Breast epithelium (tissue), 4 donors: ENCODE measurements around the gene RAPH1. TPM values are rescaled to one million over a fixed set of nuclear protein-coding genes. Genes with fewer than 3 reads are reported as not detected.

Source experiments
- DNase-seq, 2 donors: peaks; one replicate each; pipeline ENCODE4 v3.0.0-alpha.2; 2019; ENCODE audit warnings: low spot score in 2 of 2
- H3K27ac ChIP-seq, 2 donors: fragments of 200-600 bp; sonication (generic) in 1 of 2; one replicate each; pipeline ENCODE4 v1.5.1; 2016 to 2019; ENCODE audit warnings: mild to moderate bottlenecking in 1 of 2
- H3K27me3 ChIP-seq, 2 donors: fragments of 200-600 bp; sonication (generic) in 1 of 2; one replicate each; pipeline versions ENCODE4 v1.5.1 to v1.6.0; 2017 to 2019; ENCODE audit warnings: control low read depth in 1 of 2, mild to moderate bottlenecking in 1 of 2
- H3K36me3 ChIP-seq: fragments of 200-600 bp; one replicate; pipeline ENCODE4 v1.5.1; 2019
- H3K4me1 ChIP-seq, 2 donors: fragments of 200-600 bp; sonication (generic); one replicate each; pipeline ENCODE4 v1.5.1; 2016 to 2019; ENCODE audit warnings: control low read depth in 1 of 2
- H3K4me3 ChIP-seq, 3 donors: fragments of 200-600 bp; sonication (generic); 1 replicate in 2 of 3; 2 replicates in 1 of 3; pipeline ENCODE4 v1.5.1; 2016 to 2019; ENCODE audit warnings: mild to moderate bottlenecking in 3 of 3, moderate library complexity in 2 of 3
- H3K9me3 ChIP-seq, 2 donors: fragments of 200-600 bp; sonication (generic) in 1 of 2; one replicate each; pipeline ENCODE4 v1.5.1; 2016 to 2019; ENCODE audit warnings: control low read depth in 1 of 2
- POLR2A ChIP-seq: fragments of 450-650 bp; IDR thresholded peaks from one replicate; pipeline ENCODE4 v1.6.1; 2016; ENCODE audit warnings: antibody characterized with exemption, mild to moderate bottlenecking, moderate library complexity
- POLR2AphosphoS5 ChIP-seq, 3 donors: sonication (generic); formaldehyde crosslinking; IDR thresholded peaks; one replicate each; pipeline ENCODE4 v1.6.1; 2017; ENCODE audit warnings: antibody characterized with exemption in 3 of 3
- intact Hi-C: fragments of 100-400 bp; cut with DNase I; formaldehyde crosslinking; loops from one replicate; pipeline ENCODE4 v1.15.1; 2023; ENCODE audit warnings: low total_unique reads
- total RNA-seq, 3 donors: library from RNA; depleted of rRNA; stranded (reverse); fragments of >200 nt; gene quantifications; one replicate each; pipeline ENCODE4 v1.1.0, GENCODE V29; 2016
- TF ChIP-seq, protein P1 (sequence below), 3 donors: fragments of 450-650 bp; IDR thresholded peaks; one replicate each; pipeline ENCODE4 v1.5.1; 2016 to 2017; ENCODE audit warnings: antibody characterized with exemption in 3 of 3, mild to moderate bottlenecking in 3 of 3, moderate library complexity in 3 of 3

RAPH1 gene
- total RNA-seq, 3 donors from 2014 or later, result 33.0 to 66.9 (median 62.3) TPM

- no peaks in the 10 kb centered on the region for H3K36me3 ChIP-seq
- intact Hi-C loops, result no loop called here
- H3K27ac ChIP-seq, result no peak overlapping the region
- no peak for DNase-seq
- TF ChIP-seq, protein P1, sequence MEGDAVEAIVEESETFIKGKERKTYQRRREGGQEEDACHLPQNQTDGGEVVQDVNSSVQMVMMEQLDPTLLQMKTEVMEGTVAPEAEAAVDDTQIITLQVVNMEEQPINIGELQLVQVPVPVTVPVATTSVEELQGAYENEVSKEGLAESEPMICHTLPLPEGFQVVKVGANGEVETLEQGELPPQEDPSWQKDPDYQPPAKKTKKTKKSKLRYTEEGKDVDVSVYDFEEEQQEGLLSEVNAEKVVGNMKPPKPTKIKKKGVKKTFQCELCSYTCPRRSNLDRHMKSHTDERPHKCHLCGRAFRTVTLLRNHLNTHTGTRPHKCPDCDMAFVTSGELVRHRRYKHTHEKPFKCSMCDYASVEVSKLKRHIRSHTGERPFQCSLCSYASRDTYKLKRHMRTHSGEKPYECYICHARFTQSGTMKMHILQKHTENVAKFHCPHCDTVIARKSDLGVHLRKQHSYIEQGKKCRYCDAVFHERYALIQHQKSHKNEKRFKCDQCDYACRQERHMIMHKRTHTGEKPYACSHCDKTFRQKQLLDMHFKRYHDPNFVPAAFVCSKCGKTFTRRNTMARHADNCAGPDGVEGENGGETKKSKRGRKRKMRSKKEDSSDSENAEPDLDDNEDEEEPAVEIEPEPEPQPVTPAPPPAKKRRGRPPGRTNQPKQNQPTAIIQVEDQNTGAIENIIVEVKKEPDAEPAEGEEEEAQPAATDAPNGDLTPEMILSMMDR (IDR thresholded peaks at IDR 0.05), result no peak
- TF ChIP-seq POLR2A (no peak), POLR2AphosphoS5 (IDR thresholded peaks at IDR 0.05) (no peak)
- no peak overlapping the region for H3K4me3 ChIP-seq
- no peaks in the 10 kb centered on the region for H3K9me3 ChIP-seq
- no peaks in the 10 kb centered on the region for H3K27me3 ChIP-seq
- H3K4me1 ChIP-seq, result no peaks in the 10 kb centered on the region
Measured at GRCh38 chr2:203404996-203405395, 130.1 kb downstream of the RAPH1 start.

DNA sequence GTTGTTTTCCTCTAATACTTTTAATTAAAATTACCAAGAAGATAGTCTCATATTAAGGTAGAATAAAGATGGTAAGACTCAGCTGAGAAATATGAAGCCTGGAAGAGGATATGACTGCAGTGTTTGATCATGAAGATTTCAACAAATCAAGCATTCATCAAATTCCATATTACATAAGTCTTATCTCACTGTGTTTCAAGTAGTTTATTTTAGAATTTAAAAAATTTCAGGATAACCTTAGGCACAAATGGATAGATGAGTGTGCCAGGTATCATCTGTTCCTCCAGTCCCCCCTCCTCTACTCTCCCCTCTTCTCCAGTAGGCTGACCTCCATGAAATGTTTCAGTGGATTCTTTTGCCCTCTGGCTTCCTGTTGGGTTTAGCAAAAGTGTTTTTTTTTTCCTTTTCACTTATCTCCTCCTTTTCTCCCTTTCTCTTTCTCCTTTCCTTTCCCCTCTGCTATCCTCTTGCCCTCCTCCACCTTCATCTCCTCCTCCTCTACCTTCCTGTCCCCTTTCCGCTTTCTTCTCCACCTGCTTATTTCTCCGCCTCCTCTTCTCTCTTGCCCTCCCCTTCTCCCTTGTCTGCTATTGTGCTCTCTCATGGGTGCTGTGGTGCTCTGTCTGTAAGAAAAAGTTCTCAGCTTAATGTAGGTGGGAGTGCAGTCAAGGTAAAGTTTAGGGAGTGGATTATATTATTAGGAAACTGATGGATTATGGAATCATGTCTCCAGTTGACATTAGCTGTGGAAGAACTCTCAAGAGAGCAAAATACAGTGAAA, 134.1 kb downstream of the RAPH1 start:
- H3K4me1 ChIP-seq, result no peaks in the 10 kb centered on the region
- no peaks in the 10 kb centered on the region for H3K36me3 ChIP-seq
- no peak overlapping the region for H3K4me3 ChIP-seq
- no peaks in the 10 kb centered on the region for H3K9me3 ChIP-seq
- H3K27me3 ChIP-seq, result no peaks in the 10 kb centered on the region
- no peak for DNase-seq
- H3K27ac ChIP-seq, result no peak overlapping the region
- intact Hi-C loops, result no loop called here
- TF ChIP-seq POLR2A (no peak), POLR2AphosphoS5 (IDR thresholded peaks at IDR 0.05) (no peak)
- TF ChIP-seq, protein P1 (IDR thresholded peaks at IDR 0.05), result no peak

GRCh38 chr2:203399031-203399430, 136.1 kb downstream of the RAPH1 start:
- H3K27ac ChIP-seq, result no peak overlapping the region
- no peak for DNase-seq
- H3K4me3 ChIP-seq, result no peak overlapping the region
- H3K36me3 ChIP-seq, result no peaks in the 10 kb centered on the region
- no peaks in the 10 kb centered on the region for H3K27me3 ChIP-seq
- TF ChIP-seq POLR2AphosphoS5 (IDR thresholded peaks at IDR 0.05) (no peak), POLR2A (no peak)
- TF ChIP-seq, protein P1 (IDR thresholded peaks at IDR 0.05), result no peak
- no peaks in the 10 kb centered on the region for H3K9me3 ChIP-seq
- intact Hi-C loops, result no loop called here
- H3K4me1 ChIP-seq, result no peaks in the 10 kb centered on the region

DNA sequence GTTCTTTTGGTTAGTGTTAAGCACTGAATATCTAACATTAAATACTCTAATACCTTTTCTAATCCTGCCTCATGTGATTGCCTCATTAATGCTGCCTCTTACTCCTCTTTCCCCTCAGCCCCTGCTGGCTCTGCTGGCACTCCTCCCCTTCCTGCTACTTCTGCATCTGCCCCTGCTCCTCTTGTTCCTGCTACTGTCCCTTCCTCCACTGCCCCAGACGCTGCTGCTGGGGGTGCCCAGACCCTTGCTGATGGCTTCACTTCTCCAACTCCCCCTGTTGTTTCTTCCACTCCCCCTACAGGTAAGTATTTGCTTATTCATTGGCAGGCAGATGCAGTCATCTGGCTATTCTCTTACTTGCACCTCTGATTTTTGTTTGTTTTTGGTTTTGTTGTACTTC, 138.4 kb downstream of the RAPH1 start:
- Histone ChIP-seq H3K36me3 (no peaks in the 10 kb centered on the region), H3K27ac (no peak overlapping the region)
- intact Hi-C loops, result no loop called here

GRCh38 chr2:203395858-203396257, 139.2 kb downstream of the RAPH1 start:
- Histone ChIP-seq H3K4me1 (no peaks in the 10 kb centered on the region), H3K36me3 (no peaks in the 10 kb centered on the region), H3K27me3 (no peaks in the 10 kb centered on the region), H3K27ac (no peak overlapping the region), H3K4me3 (no peak overlapping the region), H3K9me3 (no peaks in the 10 kb centered on the region)
- TF ChIP-seq POLR2AphosphoS5 (IDR thresholded peaks at IDR 0.05) (no peak), POLR2A (no peak)
- TF ChIP-seq, protein P1 (IDR thresholded peaks at IDR 0.05), result no peak
- DNase-seq, result no peak
- intact Hi-C loops, result no loop called here

More for the DNA sequence above, 138.4 kb downstream of the RAPH1 start:
- Histone ChIP-seq H3K4me3 (no peak overlapping the region), H3K4me1 (no peaks in the 10 kb centered on the region), H3K27me3 (no peaks in the 10 kb centered on the region), H3K9me3 (no peaks in the 10 kb centered on the region)
- TF ChIP-seq POLR2AphosphoS5 (IDR thresholded peaks at IDR 0.05), result no peak
- TF ChIP-seq, protein P1 (IDR thresholded peaks at IDR 0.05), result no peak
- no peak for TF ChIP-seq POLR2A
- DNase-seq, result no peak
